Stomach (tissue), 4 donors: ENCODE measurements around the gene SEMA4G.

Experiments
- EP300 ChIP-seq: sonication (generic); formaldehyde crosslinking; IDR thresholded peaks from one replicate; pipeline ENCODE4 v1.6.1; 2017; ENCODE audit warnings: antibody characterized with exemption
- POLR2A ChIP-seq, 4 donors: fragments of 450-650 bp; IDR thresholded peaks; one replicate each; pipeline ENCODE4 v1.6.1; 2016; ENCODE audit warnings: antibody characterized with exemption in 4 of 4, control low read depth in 2 of 4, mild to moderate bottlenecking in 1 of 4, moderate library complexity in 1 of 4
- POLR2AphosphoS5 ChIP-seq, 3 donors: sonication (generic); formaldehyde crosslinking; IDR thresholded peaks; one replicate each; pipeline ENCODE4 v1.6.1; 2016; ENCODE audit warnings: antibody characterized with exemption in 3 of 3
- TF ChIP-seq, protein P1 (sequence below), 7 experiments: fragments of 450-650 bp in 4 of 7; fragments of 200-600 bp in 3 of 7; sonication (generic) in 3 of 7; IDR thresholded peaks; one replicate each; pipeline ENCODE4 v1.5.1; 2016 to 2019; ENCODE audit warnings: antibody characterized with exemption in 7 of 7, control low read depth in 2 of 7, mild to moderate bottlenecking in 1 of 7

DNA sequence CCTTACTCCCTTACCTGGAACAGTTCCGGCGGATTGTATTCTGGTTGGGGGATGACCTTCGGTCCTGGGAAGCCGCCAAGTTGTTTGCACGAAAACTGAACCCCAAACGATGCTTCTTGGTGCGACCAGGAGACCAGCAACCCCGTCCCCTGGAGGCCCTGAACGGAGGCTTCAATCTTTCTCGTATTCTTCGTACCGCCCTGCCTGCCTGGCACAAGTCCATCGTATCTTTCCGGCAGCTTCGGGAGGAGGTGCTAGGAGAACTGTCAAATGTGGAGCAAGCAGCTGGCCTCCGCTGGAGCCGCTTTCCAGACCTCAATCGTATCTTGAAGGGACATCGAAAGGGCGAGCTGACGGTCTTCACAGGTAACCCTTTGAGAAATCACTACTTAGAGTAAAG, 19.8 kb downstream of the SEMA4G start:
- TF ChIP-seq, protein P1, sequence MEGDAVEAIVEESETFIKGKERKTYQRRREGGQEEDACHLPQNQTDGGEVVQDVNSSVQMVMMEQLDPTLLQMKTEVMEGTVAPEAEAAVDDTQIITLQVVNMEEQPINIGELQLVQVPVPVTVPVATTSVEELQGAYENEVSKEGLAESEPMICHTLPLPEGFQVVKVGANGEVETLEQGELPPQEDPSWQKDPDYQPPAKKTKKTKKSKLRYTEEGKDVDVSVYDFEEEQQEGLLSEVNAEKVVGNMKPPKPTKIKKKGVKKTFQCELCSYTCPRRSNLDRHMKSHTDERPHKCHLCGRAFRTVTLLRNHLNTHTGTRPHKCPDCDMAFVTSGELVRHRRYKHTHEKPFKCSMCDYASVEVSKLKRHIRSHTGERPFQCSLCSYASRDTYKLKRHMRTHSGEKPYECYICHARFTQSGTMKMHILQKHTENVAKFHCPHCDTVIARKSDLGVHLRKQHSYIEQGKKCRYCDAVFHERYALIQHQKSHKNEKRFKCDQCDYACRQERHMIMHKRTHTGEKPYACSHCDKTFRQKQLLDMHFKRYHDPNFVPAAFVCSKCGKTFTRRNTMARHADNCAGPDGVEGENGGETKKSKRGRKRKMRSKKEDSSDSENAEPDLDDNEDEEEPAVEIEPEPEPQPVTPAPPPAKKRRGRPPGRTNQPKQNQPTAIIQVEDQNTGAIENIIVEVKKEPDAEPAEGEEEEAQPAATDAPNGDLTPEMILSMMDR (IDR thresholded peaks at IDR 0.05) = no peak
- TF ChIP-seq POLR2A (IDR thresholded peaks at IDR 0.05) = no peak
- no peak for TF ChIP-seq POLR2AphosphoS5 (IDR thresholded peaks at IDR 0.05)
- TF ChIP-seq EP300 = no peak
